Activated effector memory CD4-positive, alpha-beta T cell treated with Interleukin-2 at 50 U/mL for 16 hours (primary cell): ENCODE data around the gene CFAP410.
"Not testable (repeated sequence)": the region's sequence is repeated elsewhere in the genome, so short reads cannot be mapped to it uniquely, and the experiment has no call there.

ENCODE experiments used
- DNase-seq: peaks from one replicate; pipeline ENCODE4 v3.0.0-alpha.2; 2020

The CFAP410 gene

DNA sequence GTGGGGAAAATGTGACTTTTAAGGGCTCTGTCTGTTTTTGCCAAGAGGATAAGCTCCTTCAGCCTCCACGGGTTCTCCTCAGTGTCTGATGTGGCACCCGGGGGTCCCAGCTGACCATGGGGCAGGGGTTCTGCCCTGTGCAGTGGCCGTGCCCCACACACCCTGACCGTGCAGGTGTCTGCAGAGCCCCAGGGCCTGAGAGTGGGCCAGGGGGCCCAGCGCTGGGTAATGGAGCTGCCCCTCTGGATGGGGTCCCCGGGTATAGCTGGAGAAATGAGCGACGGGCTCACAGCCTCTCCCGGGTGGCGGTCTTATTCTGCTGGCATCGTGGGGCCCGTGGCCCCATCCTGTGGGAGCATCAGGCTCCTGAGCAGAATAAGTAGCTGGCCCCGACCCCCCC is 42.3 kb downstream of the CFAP410 start:
- no peak for DNase-seq

DNA sequence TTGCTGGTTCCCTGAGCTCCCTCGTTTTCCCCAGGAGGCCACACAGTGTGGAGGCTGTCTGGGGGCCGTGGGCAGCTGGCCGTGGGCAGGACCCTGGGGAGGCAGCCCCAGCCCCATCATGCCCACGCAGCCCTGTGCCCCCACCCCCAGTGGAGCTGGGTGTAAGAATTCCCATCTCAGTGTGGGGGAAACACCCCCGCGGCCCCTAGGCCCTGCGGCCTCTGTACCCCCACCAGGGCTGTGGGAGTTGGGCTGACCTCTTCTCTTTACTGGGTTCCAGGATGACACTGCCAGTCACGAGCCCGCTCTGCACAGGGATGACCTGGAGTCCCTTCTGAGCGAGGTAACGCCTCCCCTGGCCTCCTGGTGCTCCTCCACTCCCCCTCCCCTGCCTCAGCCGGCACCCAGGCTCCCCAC is 43.1 kb downstream of the CFAP410 start:
- DNase-seq: no peak

DNA sequence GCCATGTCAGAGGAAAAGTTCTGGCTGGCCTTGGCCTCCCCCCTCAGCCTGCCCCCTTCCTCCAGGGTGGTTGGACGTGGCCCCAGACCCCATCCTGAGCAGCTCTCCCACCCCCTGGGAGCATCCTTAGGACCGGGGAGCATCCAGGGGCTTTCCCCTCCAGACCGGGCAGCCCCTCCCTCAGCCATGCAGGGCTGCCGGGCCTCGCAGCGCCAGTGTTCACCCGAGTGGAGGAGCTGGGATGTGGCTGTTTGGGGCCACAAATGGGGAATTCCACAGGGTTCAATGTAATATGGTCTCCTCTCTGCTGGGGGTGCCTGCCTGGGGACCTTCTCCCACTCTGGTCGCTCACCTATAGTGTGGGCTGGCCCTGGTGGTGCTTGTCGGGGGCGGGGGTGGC is 43.5 kb downstream of the CFAP410 start:
- DNase-seq: no peak

DNA sequence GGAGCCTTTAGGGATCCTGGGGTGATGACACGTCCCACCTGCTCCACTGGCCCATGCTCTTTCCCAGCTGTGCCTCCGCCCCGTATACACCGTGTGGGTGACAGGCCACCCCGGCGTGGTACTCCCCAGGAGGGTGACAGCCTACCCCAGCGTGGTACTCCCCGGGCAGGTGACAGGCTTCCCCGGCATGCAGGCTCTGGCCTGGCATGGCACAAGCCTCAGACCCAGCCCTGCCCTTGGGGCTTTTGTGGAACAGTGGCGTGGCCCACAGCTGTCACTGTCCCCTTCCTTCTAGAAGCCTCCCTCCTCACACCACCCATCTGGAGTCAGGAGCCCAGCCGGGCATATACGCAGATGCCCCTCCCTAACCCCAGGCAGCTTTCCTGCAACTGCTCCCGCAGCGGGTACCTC is 44.0 kb downstream of the CFAP410 start:
- no peak for DNase-seq

DNA sequence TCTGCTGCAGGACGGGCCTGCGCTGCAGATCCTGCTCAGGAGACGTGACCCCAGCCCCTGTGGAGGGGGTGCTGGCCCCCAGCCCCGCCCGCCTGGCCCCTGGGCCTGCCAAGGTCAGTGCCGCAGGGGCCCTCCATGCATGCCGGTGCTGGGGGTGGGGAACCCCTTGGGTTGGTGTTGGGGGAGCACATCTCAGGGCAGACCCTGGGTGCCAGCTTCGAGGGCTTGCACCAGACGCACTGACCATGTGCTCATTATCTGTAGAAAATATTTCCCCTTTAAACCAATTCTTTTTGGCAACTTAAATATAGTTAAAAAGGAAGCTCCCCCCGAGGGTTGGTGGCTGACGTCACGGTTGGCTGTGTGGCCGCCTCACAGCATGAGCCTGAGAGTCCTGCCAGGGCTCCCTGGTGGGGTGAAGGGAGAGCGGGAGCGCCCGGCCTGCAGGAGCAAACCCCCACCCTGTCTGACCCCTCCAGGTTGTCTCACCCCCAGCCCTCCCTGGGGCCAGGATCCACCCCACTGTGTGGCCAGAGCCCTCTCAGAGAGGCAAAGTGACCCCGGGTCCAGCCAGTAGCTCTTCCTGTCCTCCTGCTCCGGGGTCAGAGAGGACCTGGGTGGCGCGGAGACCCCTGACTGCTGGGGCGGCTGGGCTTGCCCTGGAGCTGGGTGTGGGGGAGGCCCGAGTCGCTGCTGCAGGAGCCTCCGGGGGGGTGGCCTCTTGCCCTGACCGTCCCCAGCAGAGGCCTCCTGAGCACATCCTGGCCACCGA is 44.6 kb downstream of the CFAP410 start:
- no peak for DNase-seq

DNA sequence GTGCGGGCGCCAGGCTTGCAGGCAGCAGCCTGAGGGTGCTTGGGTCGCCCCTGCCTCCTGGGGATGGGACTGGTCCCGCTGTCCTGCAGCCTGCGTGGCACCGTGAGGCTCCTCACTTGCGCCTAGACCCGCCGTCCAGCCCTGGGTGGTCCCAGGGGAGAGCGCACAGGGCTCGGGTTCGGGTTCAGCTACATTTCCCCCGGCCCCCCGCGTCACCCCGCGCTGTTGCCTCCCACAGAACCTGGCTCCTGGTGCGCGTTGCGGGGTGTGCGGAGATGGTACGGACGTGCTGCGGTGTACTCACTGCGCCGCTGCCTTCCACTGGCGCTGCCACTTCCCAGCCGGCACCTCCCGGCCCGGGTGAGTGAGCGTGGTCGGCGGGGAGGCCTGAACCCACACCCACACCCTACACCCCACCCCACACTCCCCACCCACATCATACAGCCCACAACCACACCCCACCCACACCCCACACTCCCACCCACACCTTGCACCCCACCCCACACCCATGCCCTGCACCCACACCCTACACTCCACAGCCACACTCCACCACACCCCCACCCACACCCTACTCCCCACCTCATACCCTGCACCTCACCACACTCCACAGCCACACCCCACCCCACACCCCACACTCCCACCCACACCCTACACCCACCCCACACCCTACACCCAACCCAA is 45.5 kb downstream of the CFAP410 start:
- DNase-seq: peak; percentile 29

DNA sequence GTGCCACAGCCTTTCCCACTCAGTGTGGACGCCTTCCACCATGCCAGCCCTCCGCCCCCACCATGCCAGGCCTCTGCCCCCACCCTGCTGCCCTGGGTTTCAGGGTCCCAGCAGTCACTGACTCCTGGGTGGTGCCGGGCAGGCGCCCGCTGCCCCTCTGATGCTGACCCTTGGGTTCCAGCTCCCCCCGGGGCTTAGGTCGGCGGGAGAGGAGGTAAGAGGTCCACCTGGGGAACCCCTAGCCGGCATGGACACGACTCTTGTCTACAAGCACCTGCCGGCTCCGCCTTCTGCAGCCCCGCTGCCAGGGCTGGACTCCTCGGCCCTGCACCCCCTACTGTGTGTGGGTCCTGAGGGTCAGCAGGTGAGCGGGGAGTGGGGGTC is 46.4 kb downstream of the CFAP410 start:
- DNase-seq: no peak

DNA sequence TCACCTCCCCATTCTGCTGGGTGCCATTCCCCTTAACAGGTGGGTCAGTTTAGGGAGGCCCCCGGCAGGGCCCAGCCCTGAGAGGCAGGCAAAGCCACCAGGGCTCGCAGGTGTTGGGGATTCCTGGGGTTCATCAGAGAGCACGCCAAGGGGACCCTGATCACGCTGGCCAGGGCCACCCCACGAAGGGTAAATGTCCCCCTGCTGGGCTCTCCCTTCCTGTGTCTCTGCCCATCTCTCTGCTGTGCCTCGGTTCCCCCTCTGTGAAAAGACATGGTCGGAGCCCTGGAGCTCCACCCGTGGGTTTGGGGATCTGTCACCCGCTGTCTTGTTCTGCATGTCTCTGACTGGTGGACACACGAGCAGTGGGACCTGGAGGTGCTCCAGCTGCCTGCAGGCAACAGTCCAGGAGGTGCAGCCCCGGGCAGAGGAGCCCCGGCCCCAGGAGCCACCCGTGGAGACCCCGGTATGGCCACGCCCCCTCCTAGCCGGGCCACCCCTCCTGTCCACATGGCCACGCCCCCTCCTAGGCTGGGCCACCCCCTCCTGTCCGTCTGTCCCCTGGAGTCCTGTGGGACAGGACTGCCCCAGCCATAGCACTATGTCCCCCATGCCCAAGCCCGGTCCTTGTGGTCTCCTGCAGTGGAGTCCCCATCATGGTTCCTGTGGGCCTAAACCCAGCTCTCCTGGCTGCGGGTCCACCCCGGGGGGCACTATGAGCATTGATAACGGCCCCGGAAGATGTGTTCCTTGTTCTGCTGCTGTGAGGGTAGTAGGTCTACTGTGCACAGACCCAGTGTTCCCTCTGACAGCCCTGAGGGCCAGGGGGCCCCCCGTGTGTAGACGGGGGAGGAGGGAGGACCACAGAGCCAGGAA is 47.0 kb downstream of the CFAP410 start:
- no peak for DNase-seq

DNA sequence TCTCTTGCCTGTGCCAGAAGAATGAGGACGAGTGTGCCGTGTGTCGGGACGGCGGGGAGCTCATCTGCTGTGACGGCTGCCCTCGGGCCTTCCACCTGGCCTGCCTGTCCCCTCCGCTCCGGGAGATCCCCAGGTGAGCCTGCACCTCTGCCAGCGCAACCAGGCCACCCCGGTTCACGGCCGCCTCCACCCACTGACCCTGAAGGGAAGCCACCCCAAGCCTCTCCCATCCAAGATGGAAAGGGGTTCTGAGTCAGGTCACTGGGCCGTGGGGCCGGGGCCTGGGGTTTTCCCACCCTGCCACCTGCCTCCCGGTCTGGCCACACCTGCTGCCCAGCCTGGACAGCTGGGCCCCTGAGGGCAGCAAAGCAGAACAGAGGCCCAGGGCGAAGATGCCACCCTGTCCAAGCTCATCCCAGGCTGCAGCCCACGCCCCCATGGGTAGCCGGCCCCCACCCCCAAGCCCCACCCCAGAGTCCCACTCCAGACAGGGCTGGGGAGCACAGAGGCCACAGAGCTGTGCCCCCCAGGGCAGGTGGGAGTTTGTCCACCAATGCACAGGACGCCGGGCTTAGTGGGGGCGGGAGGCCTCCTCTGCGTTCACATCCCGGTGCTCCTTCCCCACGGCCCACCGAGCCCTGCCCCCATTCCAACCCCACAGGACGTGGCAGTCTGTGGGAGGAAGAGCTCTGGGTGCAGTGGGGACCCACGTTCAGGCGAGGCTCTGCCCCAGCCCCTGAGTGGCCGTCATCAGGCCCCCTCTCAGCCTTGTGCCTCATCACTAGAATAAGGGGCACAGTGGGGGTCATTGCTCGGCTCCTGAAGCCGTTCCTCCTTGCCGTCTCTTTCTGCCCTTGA is 47.9 kb downstream of the CFAP410 start:
- DNase-seq: no peak

DNA sequence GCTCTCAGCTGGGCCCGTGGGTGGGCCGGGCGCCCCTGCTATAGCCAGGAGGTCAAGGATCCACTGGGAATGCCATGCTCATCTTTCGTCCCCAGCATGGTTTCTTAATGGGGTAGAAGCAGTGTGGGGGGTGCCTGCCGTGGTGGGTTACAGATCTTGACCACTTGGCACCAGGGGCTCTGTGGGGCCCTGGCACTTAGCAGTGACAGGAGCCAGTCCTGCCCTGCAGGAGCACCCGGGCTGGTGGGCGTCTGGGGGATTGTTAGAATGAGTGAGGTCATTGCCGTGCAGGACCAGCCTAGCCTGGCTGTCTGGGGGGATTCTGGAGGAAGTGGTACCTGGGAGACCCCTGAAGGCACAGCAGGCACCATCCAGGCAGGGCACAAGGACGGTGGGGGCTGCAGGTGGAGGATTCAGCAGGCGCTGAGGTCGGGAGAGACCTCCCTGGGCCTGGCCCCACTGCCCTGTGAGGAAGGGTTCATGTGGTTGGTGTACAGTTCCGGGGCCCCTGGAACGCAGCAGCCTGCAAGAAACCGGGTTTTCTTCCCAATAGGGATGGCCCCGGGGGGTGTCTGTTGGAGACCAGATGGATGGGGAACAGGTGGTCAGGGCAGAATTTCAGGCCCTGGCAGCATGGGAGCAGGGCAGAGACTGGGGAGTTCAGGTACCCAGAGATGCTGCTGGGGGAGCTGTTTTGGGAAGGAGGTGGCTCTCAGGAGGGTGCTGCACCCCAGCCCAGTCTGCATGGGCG is 48.7 kb downstream of the CFAP410 start:
- DNase-seq: no peak

DNA sequence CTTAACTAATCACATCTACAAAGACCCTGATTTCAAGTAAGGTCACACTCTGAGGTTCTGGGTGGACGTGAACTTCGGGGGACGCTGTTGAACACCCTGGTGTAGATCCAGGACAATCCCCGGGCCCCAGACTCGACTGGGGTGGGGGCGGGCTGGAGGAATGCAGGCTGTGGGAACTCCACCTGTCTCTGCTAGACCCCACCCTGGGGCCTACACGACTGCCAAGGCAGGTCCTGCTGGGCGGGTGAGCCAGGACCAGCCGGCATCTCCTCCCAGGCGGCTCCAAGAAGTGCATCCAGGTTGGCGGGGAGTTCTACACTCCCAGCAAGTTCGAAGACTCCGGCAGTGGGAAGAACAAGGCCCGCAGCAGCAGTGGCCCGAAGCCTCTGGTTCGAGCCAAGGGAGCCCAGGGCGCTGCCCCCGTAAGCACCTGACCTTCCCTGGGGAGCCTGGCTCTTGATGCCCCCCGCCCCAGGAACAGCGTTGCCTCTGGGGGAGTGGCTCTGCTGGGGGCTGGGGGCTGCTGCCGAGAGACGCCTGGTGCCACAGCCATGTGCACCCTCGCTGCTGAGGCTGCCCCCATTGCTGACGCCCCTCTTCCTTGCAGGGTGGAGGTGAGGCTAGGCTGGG is 49.7 kb downstream of the CFAP410 start:
- no peak for DNase-seq

DNA sequence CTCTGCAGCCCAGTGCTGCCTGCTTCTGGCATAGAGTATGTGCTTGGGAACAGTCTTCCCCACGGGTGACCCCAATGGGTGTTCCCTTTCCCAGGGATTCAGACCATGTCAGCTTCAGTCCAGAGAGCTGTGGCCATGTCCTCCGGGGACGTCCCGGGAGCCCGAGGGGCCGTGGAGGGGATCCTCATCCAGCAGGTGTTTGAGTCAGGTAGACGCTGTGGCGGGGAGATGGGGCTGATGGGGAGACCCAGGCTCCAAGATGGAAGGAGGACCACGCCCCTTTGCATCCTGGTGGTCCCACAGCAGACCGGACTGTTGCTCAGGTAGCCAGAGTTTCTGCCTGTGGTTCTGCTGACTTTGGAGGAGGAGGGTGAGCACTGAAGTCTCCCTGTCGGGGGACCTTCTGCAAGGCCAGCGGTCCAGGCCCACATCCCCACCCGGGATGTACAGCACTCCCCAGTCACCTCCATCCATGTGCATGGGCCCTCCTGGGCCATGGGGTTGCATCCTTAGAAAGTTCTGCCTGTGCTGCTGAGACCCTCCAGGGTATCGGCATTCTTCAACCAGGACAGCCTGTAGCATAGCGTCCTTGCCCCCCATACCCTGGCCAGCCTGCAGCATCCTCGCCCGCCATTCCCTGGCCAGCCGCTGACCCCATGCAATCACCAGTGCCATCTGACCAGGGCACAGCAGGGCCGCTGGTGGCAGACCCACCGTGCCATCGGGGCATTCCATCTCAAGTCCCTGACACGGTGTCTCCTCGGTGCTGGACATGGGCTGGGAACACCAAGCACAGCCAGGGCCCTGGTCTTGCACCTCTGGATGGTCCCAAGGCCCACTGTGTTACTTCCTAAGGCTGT is 50.7 kb downstream of the CFAP410 start:
- DNase-seq: no peak

DNA sequence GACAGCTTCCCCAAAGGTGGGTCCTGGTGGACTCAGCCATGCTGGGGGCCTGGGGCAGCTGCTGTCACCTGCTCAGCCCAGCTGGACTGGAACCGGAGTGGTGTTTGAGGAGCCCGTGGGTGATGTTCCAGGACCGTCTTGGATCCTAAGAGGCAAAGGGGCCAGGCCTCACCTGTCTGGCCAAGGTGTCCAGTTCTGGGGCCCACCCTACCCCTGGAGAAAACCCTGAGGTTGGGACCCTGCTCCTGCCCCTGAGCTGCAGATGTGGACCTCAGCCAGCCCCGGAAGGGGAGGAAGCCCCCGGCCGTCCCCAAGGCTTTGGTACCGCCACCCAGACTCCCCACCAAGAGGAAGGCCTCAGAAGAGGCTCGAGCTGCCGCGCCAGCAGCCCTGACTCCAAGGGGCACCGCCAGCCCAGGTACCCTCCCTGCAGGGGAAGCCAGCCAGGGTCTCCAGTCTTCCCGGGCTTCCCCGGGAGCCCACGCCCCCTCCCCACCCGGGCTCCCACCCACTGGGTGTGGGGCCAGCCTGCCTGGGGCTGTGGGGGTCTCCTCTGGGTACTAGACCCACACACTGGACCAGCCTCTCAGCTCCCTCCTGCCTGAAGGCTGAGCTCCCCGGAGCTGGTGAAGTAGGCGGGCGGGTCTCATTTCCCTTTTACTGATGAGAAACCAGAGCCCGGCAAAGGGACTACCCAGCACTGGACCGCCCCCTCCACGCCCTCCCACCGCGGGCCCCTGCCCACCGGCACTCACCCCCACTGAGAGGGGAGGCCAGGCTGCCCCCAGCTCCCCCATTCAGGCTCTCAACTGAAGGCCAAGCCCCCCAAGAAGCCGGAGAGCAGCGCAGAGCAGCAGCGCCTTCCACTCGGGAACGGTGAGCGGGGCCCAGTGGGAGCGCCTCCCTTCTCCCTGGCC is 52.2 kb downstream of the CFAP410 start:
- DNase-seq: no peak

DNA sequence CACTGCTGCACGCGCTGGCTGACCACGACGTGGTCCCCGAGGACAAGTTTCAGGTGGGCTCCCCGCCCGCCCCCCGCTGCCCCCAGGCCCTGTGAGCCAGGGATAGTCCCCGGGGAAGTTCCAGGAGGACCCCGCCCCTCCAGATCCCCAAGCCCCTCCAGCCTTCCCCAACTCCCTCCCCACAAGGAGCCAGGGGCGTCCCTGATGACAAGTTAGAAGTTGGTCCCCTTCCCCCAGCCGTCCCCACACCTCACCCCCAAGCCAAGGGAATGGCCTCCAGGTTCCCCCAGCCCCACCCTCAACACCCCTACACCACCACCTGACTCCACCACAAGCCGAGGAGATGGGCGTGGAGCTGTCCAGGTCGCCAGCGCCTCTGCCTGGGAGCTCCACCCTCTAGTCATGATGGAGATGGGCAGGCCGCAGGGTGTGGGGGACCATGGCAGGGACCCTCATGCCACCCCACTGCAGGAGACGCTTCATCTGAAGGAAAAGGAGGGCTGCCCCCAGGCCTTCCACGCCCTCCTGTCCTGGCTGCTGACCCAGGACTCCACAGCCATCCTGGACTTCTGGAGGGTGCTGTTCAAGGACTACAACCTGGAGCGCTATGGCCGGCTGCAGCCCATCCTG is 53.0 kb downstream of the CFAP410 start:
- no peak for DNase-seq

DNA sequence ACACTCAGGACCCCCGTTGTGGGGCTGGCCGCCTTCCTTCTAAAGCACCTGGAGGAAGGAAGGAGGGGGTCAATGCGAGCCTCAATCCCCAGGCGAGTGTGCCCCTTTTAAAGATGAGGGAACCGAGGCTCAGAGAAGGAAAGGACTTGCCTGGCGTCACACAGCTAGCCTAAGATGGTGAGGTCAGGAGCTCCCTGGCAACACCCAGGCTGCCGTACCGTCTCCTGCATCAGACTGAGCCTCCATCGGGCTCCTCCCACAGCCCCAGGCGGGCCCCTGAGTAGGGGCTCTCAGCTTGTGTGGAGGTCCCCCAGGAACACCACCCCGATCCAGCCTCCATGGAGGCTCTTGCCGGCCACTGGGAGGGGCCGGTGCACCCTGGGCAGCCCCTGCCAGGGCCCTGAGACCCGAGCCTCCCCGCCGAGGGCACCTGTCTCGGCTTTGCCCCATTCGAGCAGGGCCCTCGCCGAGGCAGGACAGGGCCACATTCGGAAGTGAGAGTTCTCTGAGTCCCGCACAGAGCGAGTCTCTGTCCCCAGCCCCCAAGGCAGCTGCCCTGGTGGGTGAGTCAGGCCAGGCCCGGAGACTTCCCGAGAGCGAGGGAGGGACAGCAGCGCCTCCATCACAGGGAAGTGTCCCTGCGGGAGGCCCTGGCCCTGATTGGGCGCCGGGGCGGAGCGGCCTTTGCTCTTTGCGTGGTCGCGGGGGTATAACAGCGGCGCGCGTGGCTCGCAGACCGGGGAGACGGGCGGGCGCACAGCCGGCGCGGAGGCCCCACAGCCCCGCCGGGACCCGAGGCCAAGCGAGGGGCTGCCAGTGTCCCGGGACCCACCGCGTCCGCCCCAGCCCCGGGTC is 53.8 kb downstream of the CFAP410 start, which contains the start of gene AIRE:
Gene AIRE, plus strand, starts transcription at position 739 of the 855 bp plus-strand sequence. CDS start 131 bp downstream, outside the sequence.
- DNase-seq: no peak

DNA sequence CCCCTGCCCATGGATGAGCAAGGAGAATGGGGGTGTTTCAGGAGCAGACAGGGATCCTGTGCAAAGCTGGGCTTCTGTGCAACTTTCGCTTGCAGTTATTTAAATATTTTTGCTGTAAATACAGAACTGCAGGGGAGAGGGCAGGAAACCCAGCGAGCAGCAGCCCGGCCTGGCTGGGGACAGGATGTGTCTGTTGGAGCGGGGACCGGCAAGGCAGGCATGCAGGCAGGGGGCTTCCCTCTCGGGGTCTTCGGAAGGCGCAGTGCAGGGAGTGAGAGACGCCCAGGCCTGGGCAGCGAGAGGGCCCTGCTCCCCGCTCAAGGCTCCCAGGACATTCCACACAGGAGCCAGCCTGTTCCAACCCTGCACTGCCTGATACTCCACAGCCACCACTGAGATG is 55.2 kb downstream of the CFAP410 start:
- DNase-seq: no peak

DNA sequence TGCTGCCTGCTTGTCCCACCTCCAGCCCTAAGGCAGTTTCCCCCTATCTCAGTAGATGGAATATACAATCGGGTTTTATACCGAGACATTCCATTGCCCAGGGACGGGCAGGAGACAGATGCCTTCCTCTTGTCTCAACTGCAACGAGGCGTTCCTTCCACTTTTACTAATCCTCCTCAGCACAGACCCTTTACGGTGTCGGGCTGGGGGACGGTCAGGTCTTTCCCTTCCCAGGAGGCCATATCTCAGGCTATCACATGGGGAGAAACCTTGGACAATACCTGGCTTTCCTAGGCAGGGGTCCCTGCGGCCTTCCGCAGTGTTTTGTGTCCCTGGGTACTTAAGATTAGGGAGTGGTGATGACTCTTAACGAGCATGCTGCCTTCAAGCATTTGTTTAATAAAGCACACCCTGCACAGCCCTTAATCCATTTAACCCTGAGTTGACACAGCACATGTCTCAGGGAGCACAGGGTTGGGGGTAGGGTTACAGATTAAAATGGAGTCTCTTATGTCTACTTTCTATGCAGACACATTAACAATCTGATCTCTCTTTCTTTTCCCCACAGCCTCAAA is 55.9 kb downstream of the CFAP410 start:
- DNase-seq: not testable (repeated sequence)
